IMR-90 (cell line): ENCODE measurements around the gene RNF145. TPM values are rescaled to one million over a fixed set of nuclear protein-coding genes. Genes with fewer than 3 reads are reported as not detected.

Experiments used
- ATAC-seq: fragments of 200-7000 bp; cut with Tn5 transposase; 2 replicates; pipeline ENCODE4 v1.9.1; 2020; ENCODE audit warnings: low read depth, mild to moderate bottlenecking, moderate library complexity
- BruUV-seq: library from RNA; stranded (reverse); fragments of 400-500 nt; replicated peaks from 2 replicates; lab custom pipeline; 2021; lab: Mats Ljungman, UMichigan
- CTCF ChIA-PET: fragments of 300-600 bp; formaldehyde crosslinking; extraction: SDS; loops from one replicate; lab custom pipeline; 2021; ENCODE audit warnings: antibody characterized with exemption; lab: Yijun Ruan, JAX
- POLR2A ChIA-PET: fragments of 300-600 bp; sonication (Branson Sonifier 250); formaldehyde crosslinking; loops from one replicate; lab custom pipeline; 2022; ENCODE audit warnings: antibody characterized with exemption; ENCODE audit not compliant: unreplicated experiment; lab: Charles Lee
- DNase-seq: peaks from one replicate; pipeline ENCODE4 v3.0.0; 2013
- H2AFZ ChIP-seq: replicated peaks from 2 replicates; pipeline ENCODE3; 2013; ENCODE audit warnings: low read length, mild to moderate bottlenecking; ENCODE audit not compliant: poor library complexity
- H2AK5ac ChIP-seq: 2 replicates; pipeline ENCODE4 v1.6.1; 2013; ENCODE audit warnings: low read depth, low read length, inconsistent platforms
- H2AK9ac ChIP-seq: replicated peaks from 2 replicates; pipeline ENCODE3; 2013; ENCODE audit warnings: mild to moderate bottlenecking, low read depth, low read length, moderate library complexity; ENCODE audit not compliant: poor library complexity
- H2BK120ac ChIP-seq: 2 replicates; pipeline ENCODE4 v1.6.1; 2013; ENCODE audit warnings: low read depth, low read length, inconsistent platforms
- H2BK15ac ChIP-seq: 3 replicates; pipeline ENCODE4 v1.6.1; 2013; ENCODE audit warnings: low read depth, low read length, inconsistent platforms
- H2BK20ac ChIP-seq: 2 replicates; pipeline ENCODE4 v1.6.1; 2013; ENCODE audit warnings: low read depth, mild to moderate bottlenecking, inconsistent platforms, low read length, moderate library complexity
- H2BK5ac ChIP-seq: 2 replicates; pipeline ENCODE4 v1.6.1; 2013; ENCODE audit warnings: mild to moderate bottlenecking, low read depth, low read length, inconsistent platforms; ENCODE audit not compliant: poor library complexity, severe bottlenecking
- H3K14ac ChIP-seq: replicated peaks from 2 replicates; pipeline ENCODE4 v1.6.1; 2013; ENCODE audit warnings: low read depth, low read length, inconsistent platforms
- H3K18ac ChIP-seq: 2 replicates; pipeline ENCODE4 v1.6.1; 2013; ENCODE audit warnings: low read depth, low read length, control low read depth
- H3K23ac ChIP-seq: 2 replicates; pipeline ENCODE4 v1.6.1; 2013; ENCODE audit warnings: low read depth, low read length, inconsistent platforms
- H3K27ac ChIP-seq: 2 replicates; pipeline ENCODE4 v1.5.1; 2013; ENCODE audit warnings: mild to moderate bottlenecking, control low read depth, low read length; ENCODE audit not compliant: insufficient read depth
- H3K27me3 ChIP-seq: 2 replicates; pipeline ENCODE4 v1.6.1; 2013; ENCODE audit warnings: low read length; ENCODE audit not compliant: control insufficient read depth, insufficient read depth
- H3K36me3 ChIP-seq: 2 replicates; pipeline ENCODE4 v1.6.1; 2013; ENCODE audit warnings: low read length, mixed read lengths; ENCODE audit not compliant: control insufficient read depth, insufficient read depth
- H3K4ac ChIP-seq: 2 replicates; pipeline ENCODE4 v1.6.1; 2013; ENCODE audit warnings: low read depth, low read length, inconsistent platforms
- H3K4me1 ChIP-seq: 2 replicates; pipeline ENCODE4 v1.6.1; 2013; ENCODE audit warnings: low read length, mixed read lengths; ENCODE audit not compliant: control insufficient read depth, insufficient read depth
- H3K4me2 ChIP-seq: 2 replicates; pipeline ENCODE4 v1.6.1; 2013; ENCODE audit warnings: low read depth, mild to moderate bottlenecking, control low read depth, low read length, moderate library complexity
- H3K4me3 ChIP-seq: 2 replicates; pipeline ENCODE4 v1.5.1; 2013; ENCODE audit warnings: low read depth, mild to moderate bottlenecking, control low read depth, low read length, moderate library complexity; ENCODE audit not compliant: insufficient read depth
- H3K56ac ChIP-seq: 2 replicates; pipeline ENCODE4 v1.6.1; 2013; ENCODE audit warnings: low read length, inconsistent platforms; ENCODE audit not compliant: insufficient read depth; ENCODE audit errors: extremely low read depth
- H3K79me1 ChIP-seq, 2 experiments: 2 replicates each; pipeline ENCODE4 v1.6.1; 2013; ENCODE audit warnings: low read length in 2 of 2, inconsistent platforms in 1 of 2, low read depth in 1 of 2
- H3K9ac ChIP-seq: 2 replicates; pipeline ENCODE4 v1.6.1; 2013; ENCODE audit warnings: low read depth, low read length, control low read depth
- H3K9me1 ChIP-seq: 2 replicates; pipeline ENCODE4 v1.6.1; 2013; ENCODE audit warnings: low read length, inconsistent platforms; ENCODE audit not compliant: insufficient read depth
- H3K9me3 ChIP-seq: 2 replicates; pipeline ENCODE4 v1.6.1; 2013; ENCODE audit warnings: low read length; ENCODE audit not compliant: control insufficient read depth, insufficient read depth
- H4K20me1 ChIP-seq: 2 replicates; pipeline ENCODE4 v1.6.1; 2013; ENCODE audit warnings: low read length, inconsistent platforms; ENCODE audit not compliant: insufficient read depth
- H4K5ac ChIP-seq: 2 replicates; pipeline ENCODE4 v1.6.1; 2013; ENCODE audit warnings: mild to moderate bottlenecking, low read depth, low read length, control low read depth
- H4K8ac ChIP-seq, 2 experiments: 2 replicates each; pipeline ENCODE4 v1.6.1; 2013; ENCODE audit warnings: low read depth in 2 of 2, low read length in 2 of 2, control low read depth in 1 of 2, inconsistent platforms in 1 of 2
- H4K91ac ChIP-seq: 2 replicates; pipeline ENCODE4 v1.6.1; 2013; ENCODE audit warnings: low read depth, low read length, inconsistent platforms; ENCODE audit not compliant: insufficient read depth
- BHLHE40 ChIP-seq: fragments of 150-350 bp; IDR thresholded peaks from 2 replicates; pipeline ENCODE4 v1.6.1; 2016; ENCODE audit warnings: mild to moderate bottlenecking, low read depth, low read length
- CEBPB ChIP-seq: IDR thresholded peaks from 2 replicates; pipeline ENCODE4 v1.6.1; 2012; ENCODE audit warnings: low read depth, low read length, improper control_type of control experiment
- FOS ChIP-seq: fragments of 150-350 bp; IDR thresholded peaks from 2 replicates; pipeline ENCODE4 v1.6.1; 2016; ENCODE audit warnings: low read depth, low read length
- NFE2L2 ChIP-seq: fragments of 150-350 bp; IDR thresholded peaks from 2 replicates; pipeline ENCODE4 v1.6.1; 2016; ENCODE audit warnings: low read depth, mild to moderate bottlenecking, low read length
- WGBS, 2 experiments: methylation state at CpG; one replicate each; pipeline versions ENCODE4 v1.1.5 to v1.1.7; 2013; ENCODE audit warnings: missing lambda C conversion rate in 2 of 2; ENCODE audit not compliant: insufficient read length in 1 of 2; ENCODE audit errors: extremely low coverage in 2 of 2; 5-methylcytosine and 5-hydroxymethylcytosine counted together
- dilution Hi-C: fragments of 300-500 bp; cut with HindIII; formaldehyde crosslinking; loops from one replicate; pipeline ENCODE4 v1.14.3; 2018; ENCODE audit warnings: low sequenced_read_pairs; ENCODE audit not compliant: unreplicated experiment
- in situ Hi-C: fragments of 300-500 bp; cut with MboI; formaldehyde crosslinking; loops from 3 replicates; pipeline ENCODE4 v1.14.3; 2019; ENCODE audit warnings: low sequenced_read_pairs, inconsistent platforms, mixed read lengths
- intact Hi-C: fragments of 100-400 bp; cut with micrococcal nuclease; formaldehyde crosslinking; loops from 2 replicates; pipeline ENCODE4 v1.10.0; 2022
- polyA plus RNA-seq, 3 experiments: library from polyadenylated mRNA; depleted of rRNA; stranded (reverse); fragments of >200 nt; gene quantifications; 2 replicates each; pipeline ENCODE4 v1.2.3, GENCODE V29; 2012; ENCODE audit warnings: low replicate concordance in 1 of 3
- total RNA-seq: library from RNA; depleted of rRNA; stranded (reverse); fragments of >200 nt; gene quantifications from 2 replicates; pipeline ENCODE4 v1.2.3, GENCODE V29; 2012
- TF ChIP-seq, protein P1 (sequence below): fragments of 150-350 bp; IDR thresholded peaks from 2 replicates; pipeline ENCODE4 v1.6.1; 2017; ENCODE audit warnings: mild to moderate bottlenecking, antibody characterized with exemption, low read length, low read depth

The RNF145 gene
- total and polyA plus RNA-seq, 2 of the 4 experiments (the other 2 are of a cell fraction): 50.0 to 57.0 TPM

GRCh38 chr5:159163027-159163700, 46.2 kb downstream of the RNF145 start:
- Histone ChIP-seq H3K79me1 (peaks cover 12 to 48% of the 10 kb centered on the region in 2 experiments; a peak in 3 of 4 replicates), H4K8ac (peak overlapping the region in 1 of 2 experiments; percentile 69; a peak in 2 of 4 replicates), H2AFZ (no peak overlapping the region), H2BK20ac (peak overlapping the region; percentile 82; the same call in 1 of the 2 replicates), H2BK15ac (no peak overlapping the region), H3K18ac (peak overlapping the region; percentile 62), H3K4me1 (peaks cover 15% of the 10 kb centered on the region), H3K4ac (peak overlapping the region; percentile 76; the same call in 1 of the 2 replicates), H3K9me1 (peaks cover 9% of the 10 kb centered on the region), H3K23ac (peak overlapping the region; percentile 91), H2BK5ac (peak overlapping the region; percentile 90), H3K14ac (peak overlapping the region; percentile 96), H4K5ac (peak overlapping the region; percentile 52), H3K4me3 (no peak overlapping the region), H2AK5ac (peak overlapping the region; percentile 61), H3K27ac (peak overlapping the region; percentile 31), H3K4me2 (peak overlapping the region; percentile 31; the same call in 1 of the 2 replicates), H2BK120ac (peak overlapping the region; percentile 30; the same call in 1 of the 2 replicates), H3K9ac (no peak overlapping the region; the same call in 1 of the 2 replicates), H3K27me3 (no peaks in the 10 kb centered on the region), H4K91ac (0 out of 2 replicates have a peak overlapping the region, but pooled peaks have one; percentile 12), H3K56ac (no peak overlapping the region), H3K36me3 (peaks cover 31% of the 10 kb centered on the region), H3K9me3 (no peaks in the 10 kb centered on the region), H2AK9ac (no peak overlapping the region), H4K20me1 (0 out of 2 replicates have a peak, but pooled peaks cover 4% of the 10 kb centered on the region)
- ATAC-seq (peak; percentile 65), DNase-seq (peak; percentile 94)
- TF ChIP-seq NFE2L2: no peak
- 0 out of 2 replicates have a peak, but pooled peaks have one; percentile 55 for TF ChIP-seq FOS
- no peak for TF ChIP-seq CEBPB
- no peak for TF ChIP-seq BHLHE40
- TF ChIP-seq, protein P1, sequence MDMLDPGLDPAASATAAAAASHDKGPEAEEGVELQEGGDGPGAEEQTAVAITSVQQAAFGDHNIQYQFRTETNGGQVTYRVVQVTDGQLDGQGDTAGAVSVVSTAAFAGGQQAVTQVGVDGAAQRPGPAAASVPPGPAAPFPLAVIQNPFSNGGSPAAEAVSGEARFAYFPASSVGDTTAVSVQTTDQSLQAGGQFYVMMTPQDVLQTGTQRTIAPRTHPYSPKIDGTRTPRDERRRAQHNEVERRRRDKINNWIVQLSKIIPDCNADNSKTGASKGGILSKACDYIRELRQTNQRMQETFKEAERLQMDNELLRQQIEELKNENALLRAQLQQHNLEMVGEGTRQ: no peak
- ChIA-PET POLR2A (no interaction called here), CTCF (interaction anchor here (1.0 to 1.3 kb wide), 2 partner anchors 37 to 53 kb away, joined by 3 read pairs; no protein-coding TSS in a partner anchor)
- WGBS, 2 experiments: no CpG with 5 or more reads among the region's 1 CpG
- intact Hi-C loops: loop anchor here (10.0 kb wide), 1 partner anchor 812 kb away; no protein-coding TSS in a partner anchor
- no TSS peak for BruUV-seq
- in situ Hi-C loops: loop anchor here (25.0 kb wide), 2 partner anchors 599 to 799 kb away; no protein-coding TSS in a partner anchor
- dilution Hi-C loops: loop anchor here (25.0 kb wide), 1 partner anchor 99 kb away; the partner anchor contains the start of gene UBLCP1
